Superior temporal gyrus (tissue), 1 donor: ENCODE measurements around the gene BLVRA.
"Not testable (repeated sequence)": the region's sequence is repeated elsewhere in the genome, so short reads cannot be mapped to it uniquely, and the experiment has no call there.

Experiments
- DNase-seq: peaks from one replicate; pipeline ENCODE4 v3.0.0-alpha.2; 2016; ENCODE audit errors: extremely low spot score

The BLVRA gene

GRCh38 chr7:43808410-43808809, 49.9 kb downstream of the BLVRA start:
- no peak for DNase-seq

DNA sequence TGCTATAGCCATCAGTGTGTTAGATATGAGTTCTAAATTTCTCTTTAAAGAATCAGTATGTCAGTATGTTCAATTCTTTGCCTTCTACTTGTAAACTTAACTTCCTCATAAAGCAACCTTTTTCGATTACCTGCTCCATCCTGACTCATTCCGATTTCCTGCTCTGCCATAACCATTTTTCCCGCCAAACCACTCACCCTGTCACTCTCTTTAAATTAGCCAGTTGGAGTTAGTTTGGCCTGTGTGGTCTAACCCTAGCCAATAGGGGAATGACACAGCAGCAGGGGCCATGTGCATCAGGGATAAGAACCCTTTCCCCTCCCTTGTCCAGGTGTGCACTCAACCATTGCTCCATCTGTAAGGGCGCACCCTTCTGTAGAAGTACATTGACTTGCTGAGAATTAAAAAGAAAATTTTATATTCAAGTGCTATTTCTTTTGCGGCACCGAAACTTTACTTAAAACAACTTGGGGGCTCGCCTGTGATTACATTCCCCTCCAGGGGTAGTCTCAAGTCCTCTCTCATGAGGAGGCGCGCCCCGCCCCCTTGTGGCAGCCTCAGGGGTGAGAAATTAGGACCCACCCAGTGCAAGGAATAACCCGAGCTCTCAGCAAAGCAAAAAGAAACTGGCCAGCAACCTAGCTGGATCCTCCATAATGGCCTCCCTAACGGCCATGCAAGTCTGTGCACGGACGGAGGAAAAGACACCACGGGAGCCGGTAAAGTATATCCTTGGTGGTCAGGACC, 51.9 kb downstream of the BLVRA start:
- not testable (repeated sequence) for DNase-seq

DNA sequence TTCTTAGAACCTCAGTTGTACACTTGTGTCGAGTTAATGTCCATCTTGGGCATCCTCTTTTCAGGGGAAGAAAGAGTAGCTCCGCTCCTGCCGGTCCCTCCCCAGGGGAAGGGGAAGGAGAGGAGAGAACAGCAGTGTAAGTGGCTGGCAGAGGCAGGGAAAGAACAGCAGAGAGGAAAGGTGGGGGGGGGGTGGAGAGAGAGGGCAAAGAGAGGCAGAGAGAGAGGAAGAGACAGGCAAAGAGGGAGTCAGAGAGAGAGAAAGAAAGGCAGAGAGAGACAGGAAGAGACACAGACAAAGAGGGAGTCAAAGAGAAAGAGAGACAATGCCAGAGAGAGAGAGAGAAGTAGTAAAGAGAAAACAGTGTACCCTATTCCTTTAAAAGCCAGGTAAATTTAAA, 56.9 kb downstream of the BLVRA start:
- no peak for DNase-seq

DNA sequence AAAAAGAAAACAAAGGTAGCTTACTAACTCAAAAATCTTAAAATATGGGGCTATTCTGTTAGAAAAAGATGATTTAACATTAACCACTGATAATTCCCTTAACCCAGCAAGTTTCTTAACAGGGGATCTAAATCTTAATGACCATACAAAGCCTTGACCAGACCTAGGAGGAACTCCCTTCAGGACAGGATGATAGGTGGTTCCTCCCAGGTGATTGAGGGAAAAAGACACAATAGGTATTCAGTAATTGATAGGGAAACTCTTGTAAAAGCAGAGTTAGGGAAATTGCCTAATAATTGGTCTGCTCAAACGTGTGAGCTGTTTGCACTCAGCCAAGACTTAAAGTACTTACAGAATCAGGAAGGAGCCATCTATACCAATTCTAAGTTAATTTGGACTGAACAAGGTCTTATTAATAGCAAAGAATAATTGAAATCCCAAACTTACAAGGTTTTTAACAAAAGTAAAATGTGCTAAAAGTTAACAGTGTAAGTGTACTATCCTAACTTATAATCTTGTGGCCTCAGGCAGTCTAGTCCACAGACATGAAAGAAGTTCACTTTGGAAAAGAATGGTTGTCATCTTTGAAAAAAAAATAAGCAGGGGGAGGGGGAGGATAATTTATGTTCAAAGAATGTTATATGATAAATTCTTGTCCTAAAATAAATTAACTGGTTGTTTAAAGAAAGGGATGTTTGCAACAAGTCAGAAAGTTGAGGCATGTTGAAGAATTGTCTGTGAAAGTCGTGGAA, 57.7 kb downstream of the BLVRA start:
- not testable (repeated sequence) for DNase-seq

DNA sequence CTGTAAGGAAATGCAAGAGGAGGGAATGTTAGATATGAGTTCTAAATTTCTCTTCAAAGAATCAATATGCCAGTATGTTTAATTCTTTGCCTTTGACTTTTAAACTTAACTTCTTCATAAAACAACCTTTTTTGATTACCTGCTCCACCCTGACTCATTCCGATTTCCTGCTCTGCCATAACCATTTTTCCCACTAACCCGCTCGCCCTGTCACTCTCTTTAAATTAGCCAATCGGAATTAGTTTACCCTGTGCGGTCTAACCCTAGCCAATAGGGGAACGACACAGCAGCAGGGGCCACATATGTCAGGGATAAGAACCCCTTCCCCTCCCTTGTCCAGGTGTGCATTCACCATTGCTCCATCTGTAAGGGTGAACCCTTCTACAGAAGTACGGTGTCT, 64.9 kb downstream of the BLVRA start:
- not testable (repeated sequence) for DNase-seq

GRCh38 chr7:43823941-43824340, 65.5 kb downstream of the BLVRA start:
- DNase-seq, result no peak

GRCh38 chr7:43824513-43824912, 66.0 kb downstream of the BLVRA start:
- not testable (repeated sequence) for DNase-seq

- DNase-seq, result no peak
Measured at GRCh38 chr7:43824963-43825362, 66.5 kb downstream of the BLVRA start.

DNA sequence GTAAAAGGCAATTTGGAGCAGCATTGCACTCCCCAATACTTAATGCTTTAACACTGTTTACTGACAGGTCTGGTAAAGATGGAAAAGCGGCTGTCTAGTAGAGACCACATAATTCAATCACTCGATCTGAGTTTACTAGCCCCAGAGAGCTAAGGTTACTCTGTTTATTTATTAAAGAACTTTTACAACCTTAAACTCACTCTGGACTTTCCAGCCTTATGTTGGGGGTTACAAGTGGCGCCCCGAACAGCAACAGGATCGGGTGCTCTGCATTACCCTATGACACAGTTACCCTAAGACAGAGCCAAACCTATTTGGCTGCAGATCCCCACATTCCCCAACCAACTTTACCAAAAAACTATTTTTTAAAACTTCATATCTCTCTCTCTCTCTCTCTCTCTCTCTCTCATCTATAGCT, 66.9 kb downstream of the BLVRA start:
- no peak for DNase-seq

DNA sequence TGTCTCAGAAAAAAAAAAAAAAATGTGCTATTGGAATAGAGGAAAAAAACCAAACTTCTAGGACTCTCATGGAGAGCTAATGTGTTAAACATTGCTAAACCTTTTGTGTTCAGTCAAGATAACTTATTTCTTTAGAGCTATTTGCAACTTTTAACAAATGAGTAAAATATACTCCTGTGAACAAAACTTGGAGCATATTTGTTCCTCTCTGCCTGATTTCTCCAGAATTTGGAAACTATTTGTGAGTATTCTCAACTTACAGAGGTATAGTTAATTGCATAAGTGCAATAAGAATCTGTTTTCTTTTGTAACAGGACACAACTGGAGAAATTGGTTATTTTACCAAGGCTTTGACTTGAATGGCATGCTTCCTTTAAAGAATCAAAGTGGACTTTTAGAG, 72.4 kb downstream of the BLVRA start:
- DNase-seq, result not testable (repeated sequence)

GRCh38 chr7:43834463-43835251, 76.2 kb downstream of the BLVRA start:
- DNase-seq, result no peak

- DNase-seq, result no peak
Measured at GRCh38 chr7:43838201-43838658, 79.8 kb downstream of the BLVRA start.

GRCh38 chr7:43843296-43843695, 84.8 kb downstream of the BLVRA start:
- no peak for DNase-seq

- no peak for DNase-seq
Measured at GRCh38 chr7:43844257-43844656, 85.8 kb downstream of the BLVRA start.

- no peak for DNase-seq
Measured at GRCh38 chr7:43844662-43845061, 86.2 kb downstream of the BLVRA start.

GRCh38 chr7:43847496-43847895, 89.0 kb downstream of the BLVRA start:
- DNase-seq, result no peak

DNA sequence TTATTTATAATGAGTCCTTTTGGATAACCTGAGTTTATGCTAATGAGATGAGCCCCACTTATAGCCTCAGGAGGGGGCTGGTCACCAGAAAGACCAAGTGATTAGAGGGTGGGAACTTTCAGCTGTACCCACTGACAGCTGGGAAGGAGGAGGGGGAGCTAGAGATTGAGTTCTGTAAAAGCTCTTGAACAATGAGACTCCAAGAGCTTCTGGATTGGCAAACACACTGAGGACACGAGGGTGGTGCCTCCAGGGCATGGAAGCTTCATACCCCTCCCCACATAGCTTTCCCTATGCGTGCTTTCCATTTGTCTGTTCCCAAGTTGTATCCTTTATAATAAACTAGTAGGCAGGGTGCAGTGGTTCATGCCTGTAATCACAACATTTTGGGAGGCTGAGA, 90.6 kb downstream of the BLVRA start:
- DNase-seq, result no peak

- DNase-seq, result no peak
Measured at GRCh38 chr7:43850348-43851116, 92.1 kb downstream of the BLVRA start.

DNA sequence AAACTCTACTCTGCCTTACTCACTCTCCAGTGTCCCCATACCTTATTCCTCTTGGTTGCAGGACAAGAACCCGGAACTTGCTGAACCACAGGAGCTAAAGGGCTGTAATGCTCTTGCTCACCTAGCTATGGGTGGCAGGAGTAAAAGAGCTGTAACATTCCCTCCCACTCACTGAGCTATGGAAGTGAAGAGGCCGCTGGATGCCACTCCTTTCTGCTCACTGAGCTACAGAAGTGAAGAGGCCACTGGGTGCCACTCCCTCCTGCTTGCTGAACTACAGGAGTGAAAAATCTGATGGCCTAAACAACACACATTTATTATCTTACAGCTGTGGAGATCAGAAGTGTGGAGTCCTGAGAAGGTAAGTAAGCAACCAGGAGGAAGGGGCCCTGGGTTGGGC, 93.3 kb downstream of the BLVRA start:
- DNase-seq, result no peak

DNA sequence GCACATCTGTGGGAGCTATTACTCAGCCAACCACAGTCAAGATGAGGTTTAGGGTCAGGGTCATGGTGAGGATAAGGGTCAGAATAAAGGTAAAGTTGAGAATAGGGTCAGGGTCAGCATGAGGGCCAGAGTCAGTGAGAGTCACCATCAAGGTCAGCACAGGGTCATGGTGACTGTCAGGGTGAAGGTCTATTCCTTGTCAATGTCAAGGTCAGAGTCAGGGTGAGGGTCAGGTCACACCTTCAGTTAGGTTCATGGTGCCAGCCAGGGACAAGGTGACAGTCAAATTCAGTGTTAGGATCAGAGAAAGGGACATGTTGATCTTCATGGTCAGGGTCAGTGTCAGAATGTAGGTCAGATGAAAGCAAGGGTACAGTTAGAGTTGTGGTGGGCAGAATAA, 96.7 kb downstream of the BLVRA start:
- DNase-seq, result no peak

GRCh38 chr7:43856316-43856715, 97.8 kb downstream of the BLVRA start:
- no peak for DNase-seq
